HG02588 (cell line): Measurements from ENCODE around the gene EPB41L4B.
"Not testable (repeated sequence)": the region's sequence is repeated elsewhere in the genome, so short reads cannot be mapped to it uniquely, and the experiment has no call there.

Experiments
- ATAC-seq: cut with Tn5 transposase; IDR thresholded peaks from one replicate; pipeline ENCODE4 v1.9.1; 2021; ENCODE audit warnings: mild to moderate bottlenecking, moderate library complexity; ENCODE audit not compliant: unreplicated experiment

Gene EPB41L4B

DNA sequence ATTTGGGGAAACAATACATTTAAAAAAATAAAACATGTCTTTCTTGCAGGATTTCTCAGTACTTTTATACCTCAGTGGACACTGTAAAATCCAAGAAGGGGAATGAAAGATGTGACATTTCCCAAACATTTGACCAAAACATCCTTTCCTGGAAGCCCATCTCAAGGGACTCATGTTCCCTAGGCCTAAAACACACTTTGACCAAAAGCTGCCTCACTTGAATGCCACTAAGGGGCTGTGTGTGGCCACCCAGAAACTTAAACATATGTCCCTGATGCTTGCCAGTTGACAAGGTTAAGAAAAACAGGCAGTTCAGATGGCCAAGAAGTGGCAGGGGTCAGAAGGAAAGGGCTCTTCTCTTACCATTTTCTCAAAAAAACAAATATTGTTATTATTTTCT lies 73.6 kb downstream of the EPB41L4B start:
- no peak for ATAC-seq

DNA sequence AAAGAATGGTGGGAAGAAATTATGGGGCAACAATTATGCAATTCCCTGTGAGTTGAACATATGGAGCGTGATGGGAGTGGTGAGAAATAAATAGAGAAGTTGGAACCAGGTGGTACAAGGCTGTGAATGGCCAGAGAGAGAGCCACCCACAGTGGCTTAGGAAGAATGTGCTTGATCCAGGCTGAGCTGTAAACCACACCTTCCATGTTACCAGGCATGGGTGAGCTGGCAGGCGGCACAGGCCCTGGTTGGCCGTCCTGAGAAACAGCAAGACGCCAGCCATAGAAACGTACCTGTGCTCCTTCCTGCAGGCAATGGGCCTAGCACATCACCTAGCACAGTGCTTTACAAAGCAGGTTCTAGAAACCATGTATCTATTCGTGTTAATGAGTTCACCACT lies 74.3 kb downstream of the EPB41L4B start:
- ATAC-seq: no peak

DNA sequence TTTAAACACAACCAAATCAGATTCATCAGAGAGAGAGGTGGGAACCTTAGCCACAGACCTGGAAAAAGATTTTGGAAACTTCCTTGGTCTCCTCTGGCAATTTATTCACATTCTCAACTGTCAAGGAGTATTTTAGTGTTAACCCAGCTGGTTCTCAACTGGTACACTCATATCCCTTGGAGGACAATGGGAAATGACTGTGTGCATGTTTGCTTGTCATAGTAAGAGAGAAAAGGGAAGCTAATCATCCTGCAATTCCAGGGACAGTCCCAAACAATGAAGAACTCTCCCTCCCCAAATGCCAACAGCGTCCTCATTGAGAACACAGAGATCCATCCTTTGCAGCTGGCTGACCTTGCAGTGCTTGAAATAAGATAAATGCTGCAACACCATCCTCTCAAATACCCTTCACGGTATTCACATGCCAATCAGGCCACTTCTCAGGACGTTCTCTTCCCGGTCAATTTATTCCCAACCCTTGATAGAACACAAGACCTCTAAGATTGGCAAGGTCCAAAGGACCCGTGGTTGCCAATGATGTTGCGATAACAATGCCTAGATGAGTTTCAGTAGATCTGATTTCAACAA lies 75.5 kb downstream of the EPB41L4B start:
- ATAC-seq: no peak

DNA sequence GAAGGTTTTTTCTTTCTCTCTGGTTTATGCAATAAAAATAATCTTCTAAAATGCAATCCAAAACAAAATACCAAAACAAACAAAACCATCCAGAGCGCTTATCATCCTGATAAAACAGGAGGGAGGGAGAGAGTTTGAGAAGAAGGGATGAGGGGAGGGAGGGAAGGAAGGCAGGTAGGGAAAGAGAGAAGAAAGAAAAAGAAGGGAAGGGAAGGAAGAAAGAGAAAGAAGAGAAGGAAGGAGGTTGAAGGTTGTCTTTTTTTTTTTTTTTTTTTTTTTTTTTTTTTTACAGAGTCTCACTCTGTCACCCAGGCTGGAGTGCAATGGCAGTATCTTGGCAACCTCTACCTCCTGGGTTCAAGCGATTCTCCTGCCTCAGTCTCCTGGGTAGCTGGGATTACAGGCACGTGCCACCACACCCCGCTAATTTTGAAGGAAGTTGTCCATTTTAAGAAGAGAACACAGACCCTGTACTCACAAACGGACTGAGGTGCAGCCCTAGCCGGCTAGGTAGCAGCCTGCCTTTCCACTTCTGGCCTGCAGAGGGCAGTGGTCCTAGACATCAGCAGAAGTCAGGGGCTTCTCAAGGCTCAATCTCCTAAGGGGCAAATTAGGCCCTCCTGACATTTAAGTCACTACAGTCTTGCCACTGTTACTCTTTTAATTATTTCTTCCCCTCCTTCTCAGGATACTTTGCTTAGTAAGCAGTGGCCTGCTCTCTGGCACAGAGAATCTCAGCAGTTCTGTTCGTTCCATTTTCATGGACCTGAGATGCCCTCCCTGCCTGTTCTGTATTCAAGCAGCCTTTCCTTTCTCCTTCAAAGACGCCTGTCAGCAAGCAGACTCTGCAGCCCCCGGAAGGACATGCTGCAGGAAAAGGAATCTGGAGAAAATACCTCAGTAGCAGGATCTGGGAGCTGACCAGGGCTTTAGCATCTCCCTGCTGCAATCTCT lies 76.4 kb downstream of the EPB41L4B start:
- ATAC-seq: peak; percentile 87

DNA sequence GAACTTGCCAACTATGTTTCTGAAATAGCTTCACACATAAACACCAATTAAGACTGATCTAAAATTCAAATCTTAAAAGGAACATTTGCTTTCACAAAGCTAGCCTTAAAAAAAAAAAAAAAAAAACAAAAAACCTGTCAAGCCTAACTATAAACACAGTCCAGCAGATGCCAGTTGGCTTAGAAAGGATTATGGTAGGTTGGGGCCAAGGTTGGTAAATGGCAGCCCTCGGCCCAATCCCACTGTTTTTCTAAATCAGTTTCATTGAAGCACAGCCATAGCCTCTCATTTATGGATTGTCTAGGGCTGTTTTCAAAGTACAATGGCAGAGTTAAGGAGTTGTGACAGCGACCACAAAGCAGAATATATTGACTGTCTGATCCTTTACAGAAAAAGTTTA lies 78.1 kb downstream of the EPB41L4B start:
- no peak for ATAC-seq

DNA sequence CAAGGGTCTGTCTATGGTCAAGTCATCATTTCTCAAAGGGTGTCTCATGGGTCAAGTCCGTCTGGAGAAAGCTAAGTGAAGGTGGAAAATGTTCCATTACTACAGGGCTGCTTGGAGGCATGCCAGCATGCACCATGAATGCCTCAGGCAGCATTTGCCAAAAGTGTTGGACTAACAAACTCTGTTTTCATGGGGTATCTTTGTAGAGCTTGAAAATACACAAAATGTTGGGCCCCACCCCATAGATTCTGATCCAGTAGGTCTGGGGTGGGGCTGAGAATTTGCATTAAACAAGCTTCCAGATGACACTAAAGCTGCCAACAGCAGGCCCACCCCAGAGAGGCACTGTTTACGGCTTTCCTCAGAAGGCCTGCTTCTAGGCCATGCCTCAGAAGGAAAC lies 78.8 kb downstream of the EPB41L4B start:
- ATAC-seq: no peak

DNA sequence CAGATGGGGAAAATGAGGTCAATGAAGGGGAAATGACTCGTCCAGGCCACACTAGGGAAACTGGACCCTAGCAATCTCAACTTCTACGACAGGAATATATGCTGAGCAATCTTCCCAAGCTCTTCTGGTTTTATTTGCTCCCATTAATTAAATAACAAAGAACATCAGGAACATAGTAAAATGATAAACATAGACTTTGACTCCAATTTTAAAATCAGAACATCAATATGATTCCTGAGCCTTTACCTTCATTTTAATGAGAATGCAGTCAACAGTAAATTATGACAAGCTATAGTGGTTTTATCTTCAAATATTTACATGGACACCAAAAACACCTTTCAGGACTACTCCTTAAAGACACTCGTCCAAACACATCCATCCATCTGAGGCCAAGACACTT lies 79.7 kb downstream of the EPB41L4B start:
- ATAC-seq: no peak

DNA sequence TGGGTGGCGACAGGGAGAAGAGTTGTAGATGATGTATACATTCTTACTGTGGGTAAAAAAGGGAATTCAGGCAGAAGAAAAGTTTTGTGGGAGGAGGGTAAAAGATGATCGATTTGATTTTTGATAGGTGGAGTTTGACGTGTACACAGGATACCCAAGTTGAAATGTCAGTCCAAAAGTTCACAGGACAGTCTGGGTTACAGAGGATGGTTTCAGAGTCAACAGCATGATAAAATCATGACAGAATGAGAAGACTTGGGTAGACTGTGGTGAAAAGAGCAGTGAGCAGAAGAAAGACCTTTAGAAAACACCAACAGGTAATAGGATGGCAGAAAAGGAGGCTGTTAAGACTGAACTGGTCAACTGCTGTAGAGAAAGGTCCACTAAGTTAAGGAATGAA lies 81.6 kb downstream of the EPB41L4B start:
- ATAC-seq: no peak

DNA sequence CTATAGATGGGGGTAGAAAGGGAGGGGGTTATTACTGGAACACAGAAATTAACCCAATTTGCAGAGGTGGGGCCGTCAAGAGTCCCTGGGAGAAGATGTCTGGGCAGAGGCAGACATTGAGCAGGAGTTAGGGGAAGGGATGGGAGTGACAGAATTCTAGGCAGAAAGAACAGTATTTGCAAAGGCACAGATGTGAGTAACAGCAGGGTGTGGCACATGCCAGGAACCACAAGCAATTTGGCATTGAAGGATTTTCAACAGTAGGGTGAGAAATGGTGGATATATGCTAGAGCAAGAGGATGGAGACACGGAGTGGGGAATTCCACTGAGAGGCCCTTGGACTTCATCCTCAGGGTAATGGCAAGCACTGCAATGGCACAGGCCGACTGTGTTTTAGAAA lies 82.2 kb downstream of the EPB41L4B start:
- ATAC-seq: no peak

DNA sequence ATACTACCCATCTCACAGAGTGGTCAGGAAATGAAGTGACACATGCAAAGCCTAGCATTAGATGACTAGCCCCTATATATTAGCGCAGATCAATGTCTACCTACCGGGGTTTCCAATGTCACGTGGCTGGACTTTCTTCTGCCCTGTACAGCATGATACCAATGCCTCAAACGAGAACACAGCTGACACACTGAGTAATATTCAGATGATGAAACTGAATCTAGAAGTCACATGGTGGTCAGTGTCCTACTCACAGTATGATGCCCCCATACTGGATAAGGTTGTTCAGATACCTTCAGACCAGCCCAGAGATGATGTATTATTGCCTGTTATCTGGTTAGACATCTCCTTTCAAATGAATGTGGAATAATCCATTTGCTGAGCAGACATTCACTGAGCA lies 82.7 kb downstream of the EPB41L4B start:
- no peak for ATAC-seq

DNA sequence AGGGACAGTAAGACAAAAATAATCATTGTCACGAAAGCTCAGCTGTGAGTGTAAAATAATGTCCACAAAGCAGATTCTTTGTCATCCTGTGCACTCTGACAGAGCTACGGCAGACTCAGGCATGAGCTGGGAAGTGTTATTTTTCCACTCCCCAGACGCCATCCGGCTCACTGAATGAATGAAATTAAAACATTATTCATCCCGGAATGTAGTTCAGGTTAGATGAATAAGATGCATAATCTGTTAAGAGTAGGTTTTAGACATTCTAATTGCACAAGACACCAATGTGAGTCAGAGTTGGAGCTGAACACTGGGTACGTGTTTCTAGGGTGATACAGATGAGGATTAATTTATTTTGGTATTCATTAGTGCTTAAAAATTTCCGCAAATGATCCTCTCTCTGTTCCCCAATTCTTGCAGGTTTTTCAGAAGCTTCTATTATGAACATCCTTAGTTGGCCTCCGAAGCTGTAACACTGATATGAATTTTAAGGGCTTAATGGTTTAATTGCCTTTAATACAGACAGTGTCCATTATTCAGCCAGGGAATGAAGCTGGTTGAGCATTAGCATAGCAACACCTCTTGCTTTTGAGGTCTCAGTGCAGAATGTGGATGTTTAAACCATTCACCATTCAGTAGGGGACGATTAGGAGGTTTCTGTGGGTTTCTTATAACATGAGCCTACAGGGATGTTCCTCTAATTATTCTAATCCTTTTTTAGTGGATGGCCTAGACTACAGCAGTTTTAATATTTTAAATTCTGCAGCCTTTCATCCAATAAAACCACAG lies 88.2 kb downstream of the EPB41L4B start:
- ATAC-seq: no peak

DNA sequence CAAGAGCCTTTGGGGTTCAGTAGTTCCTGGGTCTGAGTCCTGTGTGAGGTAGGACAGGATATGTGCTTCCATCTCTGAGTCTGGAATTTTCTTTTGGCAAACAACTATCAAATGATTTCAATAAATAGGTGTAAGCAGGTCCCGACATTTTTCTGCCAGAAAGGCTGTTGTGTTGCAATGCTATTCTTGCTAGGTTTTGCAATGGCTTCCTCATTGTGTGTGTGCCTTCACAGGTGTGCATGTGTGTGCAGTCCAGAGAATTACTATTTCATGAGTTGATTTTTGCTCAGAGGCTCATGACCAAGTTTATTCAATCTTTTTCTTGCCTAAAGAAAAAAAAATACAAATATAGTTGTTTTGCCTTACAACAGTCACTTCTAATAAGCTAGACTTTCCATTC lies 89.3 kb downstream of the EPB41L4B start:
- no peak for ATAC-seq

DNA sequence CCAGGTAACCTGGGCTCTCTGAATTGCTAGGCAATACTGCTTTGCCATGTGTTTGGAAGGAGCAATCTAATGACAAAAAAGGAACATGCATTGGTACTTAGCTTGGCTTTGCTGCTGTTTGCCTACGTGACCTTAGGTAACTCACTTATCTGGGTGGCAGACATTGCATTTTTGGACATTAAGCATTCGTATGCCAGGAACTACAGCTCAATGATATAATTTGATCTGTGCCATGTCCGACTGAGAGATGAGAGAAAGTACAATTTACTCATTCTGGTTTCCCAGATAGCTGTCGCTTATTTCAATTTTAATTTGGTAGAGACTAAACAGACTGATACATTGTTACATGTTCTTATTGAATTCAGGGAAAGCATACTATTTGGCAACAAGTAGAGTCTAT lies 90.6 kb downstream of the EPB41L4B start:
- ATAC-seq: no peak

DNA sequence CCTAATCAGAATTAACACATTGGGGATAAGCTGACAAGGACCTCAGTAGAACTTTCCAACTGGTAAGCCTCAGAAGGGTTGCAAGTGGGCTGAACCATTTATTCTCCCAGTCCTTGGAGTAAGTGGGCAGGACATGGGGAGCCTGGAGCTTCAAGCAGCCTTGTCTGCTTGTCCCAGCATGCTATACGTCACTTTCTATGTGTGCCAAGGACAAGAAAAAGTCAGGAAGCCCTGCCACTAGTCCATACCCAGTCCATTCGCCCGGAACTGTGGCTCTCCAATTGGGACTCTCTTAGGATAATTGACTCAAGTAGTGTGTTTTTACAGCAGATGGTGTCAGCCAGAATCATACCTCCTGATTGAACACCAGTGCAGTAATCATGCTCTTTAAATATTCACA lies 91.2 kb downstream of the EPB41L4B start:
- ATAC-seq: no peak

DNA sequence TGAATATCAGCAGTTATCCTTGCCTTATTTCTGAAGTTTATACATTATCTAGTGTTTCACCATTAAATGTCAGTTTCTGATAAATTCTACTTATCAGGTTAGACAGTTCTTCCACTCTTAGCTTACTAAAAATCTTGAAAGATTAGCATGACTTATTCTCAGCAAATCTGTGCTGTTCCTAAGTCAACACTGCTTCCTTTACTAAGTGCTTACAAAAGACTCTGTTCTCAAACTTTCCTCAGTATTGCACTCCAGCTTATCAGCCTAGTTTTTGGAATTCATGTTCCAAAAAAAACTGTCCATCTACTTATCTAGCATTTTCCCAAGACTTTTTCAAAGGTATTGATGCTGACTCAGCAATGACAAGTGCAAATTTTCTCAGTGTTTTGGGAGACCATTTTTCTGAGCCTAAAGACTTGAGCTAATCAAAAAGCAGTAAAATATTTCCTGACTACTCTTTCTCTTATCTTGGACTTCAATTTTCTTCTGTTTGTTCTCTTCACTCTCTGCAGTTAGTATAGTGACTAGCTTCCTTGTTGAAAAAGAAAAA lies 92.7 kb downstream of the EPB41L4B start:
- no peak for ATAC-seq

DNA sequence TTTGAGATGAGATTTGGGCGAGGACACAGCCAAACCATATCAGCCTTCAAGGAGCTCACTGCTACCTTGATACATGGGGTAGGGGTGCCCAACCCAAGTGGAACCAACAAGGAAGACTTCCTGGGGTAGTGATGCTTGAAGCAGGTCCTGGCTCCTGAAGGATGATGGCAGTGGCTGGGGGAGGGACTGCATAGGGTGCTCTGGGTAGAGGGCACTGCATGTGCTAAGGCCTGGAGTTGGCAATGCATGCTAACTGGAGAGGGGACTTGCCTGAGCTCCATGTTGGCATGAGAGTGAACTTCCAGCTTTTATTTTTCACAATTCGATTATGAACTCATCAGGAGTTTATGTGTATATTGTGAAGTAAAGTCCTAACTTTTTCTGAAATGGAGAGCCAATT lies 95.2 kb downstream of the EPB41L4B start:
- ATAC-seq: no peak

DNA sequence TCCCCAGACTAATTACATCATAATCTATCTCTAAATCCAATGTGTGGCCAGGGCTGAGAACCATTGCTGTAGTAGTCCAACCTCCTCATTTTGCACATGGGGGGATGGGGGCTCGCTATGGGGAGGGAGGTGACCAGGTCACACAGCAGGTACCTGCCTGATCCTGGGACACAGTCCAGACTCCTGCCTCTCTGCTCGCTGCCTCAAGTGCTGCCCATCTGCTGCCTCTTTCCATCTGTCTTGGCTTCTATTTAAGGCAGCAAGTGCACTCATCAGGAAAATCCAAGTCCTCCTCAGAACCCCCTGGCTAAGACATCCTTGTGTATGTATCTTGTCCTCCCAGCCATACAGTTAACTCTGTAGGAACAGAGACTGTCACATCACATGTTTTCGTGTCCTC lies 96.1 kb downstream of the EPB41L4B start:
- ATAC-seq: no peak

DNA sequence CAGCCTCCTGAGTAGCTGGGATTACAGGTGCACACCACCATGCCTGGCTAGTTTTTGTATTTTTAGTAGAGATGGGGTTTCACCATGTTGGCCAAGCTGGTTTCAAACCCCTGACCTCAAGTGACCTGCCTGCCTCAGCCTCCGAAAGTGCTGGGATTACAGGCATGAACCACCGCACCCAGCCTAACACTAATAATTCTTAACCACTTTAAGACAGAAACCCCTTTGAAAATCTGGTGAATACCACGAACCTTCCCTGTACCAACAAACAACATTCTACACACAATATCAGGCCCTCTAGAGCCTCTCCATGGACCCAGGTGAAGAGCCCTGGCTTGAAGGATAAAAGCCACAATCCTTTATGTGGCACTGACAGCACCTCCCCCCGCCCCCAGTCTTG lies 102.6 kb downstream of the EPB41L4B start:
- ATAC-seq: not testable (repeated sequence)

DNA sequence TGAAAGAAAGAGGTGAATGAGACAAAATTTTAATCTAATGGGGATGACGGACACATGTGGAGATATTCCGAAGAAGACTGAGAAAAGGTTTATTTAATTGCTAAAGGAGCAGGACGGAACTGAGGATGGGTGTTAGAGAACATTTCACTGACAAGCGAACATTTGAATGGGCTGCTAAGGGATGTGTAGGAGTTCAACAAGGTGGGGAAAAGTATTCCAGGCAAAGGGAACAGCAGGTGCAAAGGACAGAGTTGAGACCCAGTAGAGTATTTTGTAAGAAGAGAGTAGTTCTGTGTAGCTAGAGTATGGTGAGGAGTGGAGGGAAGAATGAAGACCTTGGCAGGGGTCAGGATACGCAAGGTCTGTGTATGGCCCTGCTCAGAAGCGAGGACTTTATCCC lies 106.4 kb downstream of the EPB41L4B start:
- no peak for ATAC-seq

DNA sequence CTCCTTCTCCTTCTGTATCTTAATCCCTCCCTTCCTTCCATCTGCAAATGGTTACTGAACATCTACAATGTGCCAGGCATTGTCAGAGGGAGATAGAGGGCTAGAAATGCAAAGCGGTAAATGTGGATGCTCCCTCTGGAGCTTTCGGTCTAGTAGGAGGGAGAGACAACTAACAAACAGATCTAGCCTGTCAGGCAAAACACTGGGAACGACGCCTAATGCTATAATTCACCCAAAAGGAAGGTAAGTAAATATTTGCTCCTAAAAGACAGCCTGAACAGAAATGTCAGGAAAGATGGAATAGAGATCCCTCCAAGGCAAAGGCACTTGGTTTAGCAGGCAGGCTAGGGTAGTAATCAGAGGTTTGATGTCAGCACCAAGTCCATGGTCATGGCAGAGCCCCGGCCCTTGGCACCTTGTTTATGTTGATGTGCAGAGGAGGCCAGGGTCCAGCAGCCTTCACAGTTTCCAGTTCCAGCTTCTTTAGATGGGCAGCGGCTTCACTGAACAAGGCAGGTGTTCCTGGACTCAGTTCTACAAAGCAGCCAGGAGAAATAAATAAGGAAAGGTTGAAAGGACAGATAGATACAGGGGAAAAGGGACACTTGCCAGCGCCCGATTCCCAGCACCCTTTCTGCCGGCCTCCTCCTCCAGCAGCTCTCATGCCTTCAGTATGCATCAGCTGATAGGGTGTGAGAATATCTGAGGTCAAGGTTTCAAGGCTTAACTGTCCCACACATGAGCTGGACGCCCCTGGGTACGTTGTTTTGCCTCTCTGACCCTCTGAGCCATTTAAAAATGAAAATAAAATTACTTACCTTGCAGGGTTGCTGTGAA lies 107.4 kb downstream of the EPB41L4B start:
- ATAC-seq: no peak

DNA sequence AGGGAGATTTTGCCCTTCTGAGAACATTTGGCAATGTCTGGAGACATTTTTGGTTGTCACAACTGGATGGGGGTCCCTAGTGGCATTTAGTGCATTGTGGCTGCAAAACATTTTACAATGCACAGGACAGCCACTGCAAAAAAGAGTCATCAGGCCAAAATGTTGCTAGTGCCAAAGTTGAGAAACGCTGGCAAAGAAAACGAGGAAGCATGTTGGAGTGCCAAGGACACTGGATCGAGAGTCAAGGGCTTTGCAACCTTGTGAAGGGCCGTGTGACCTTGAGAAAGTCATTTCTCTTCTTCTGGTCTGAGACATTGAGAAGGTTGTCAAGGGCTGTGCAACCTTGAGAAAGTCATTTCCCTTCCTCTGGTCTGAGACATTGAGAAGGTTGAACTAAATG lies 108.1 kb downstream of the EPB41L4B start:
- no peak for ATAC-seq
